ENCODE results near the gene CLDN24.

CLDN24 gene

GRCh38 chr4:183322326-183322725 lies at the start of gene CLDN24:
Gene CLDN24 (minus strand): TSS chr4:183322426. CDS start chr4:183322426, 0 bp downstream.
- TF ChIP-seq, protein P1, sequence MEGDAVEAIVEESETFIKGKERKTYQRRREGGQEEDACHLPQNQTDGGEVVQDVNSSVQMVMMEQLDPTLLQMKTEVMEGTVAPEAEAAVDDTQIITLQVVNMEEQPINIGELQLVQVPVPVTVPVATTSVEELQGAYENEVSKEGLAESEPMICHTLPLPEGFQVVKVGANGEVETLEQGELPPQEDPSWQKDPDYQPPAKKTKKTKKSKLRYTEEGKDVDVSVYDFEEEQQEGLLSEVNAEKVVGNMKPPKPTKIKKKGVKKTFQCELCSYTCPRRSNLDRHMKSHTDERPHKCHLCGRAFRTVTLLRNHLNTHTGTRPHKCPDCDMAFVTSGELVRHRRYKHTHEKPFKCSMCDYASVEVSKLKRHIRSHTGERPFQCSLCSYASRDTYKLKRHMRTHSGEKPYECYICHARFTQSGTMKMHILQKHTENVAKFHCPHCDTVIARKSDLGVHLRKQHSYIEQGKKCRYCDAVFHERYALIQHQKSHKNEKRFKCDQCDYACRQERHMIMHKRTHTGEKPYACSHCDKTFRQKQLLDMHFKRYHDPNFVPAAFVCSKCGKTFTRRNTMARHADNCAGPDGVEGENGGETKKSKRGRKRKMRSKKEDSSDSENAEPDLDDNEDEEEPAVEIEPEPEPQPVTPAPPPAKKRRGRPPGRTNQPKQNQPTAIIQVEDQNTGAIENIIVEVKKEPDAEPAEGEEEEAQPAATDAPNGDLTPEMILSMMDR (IDR thresholded peaks at IDR 0.05; ENCODE audit: insufficient read depth, missing control alignments), result no peak
- DNase-seq (ENCODE audit: insufficient read length, low spot score) (no peak), FAIRE-seq (no peak)

DNA sequence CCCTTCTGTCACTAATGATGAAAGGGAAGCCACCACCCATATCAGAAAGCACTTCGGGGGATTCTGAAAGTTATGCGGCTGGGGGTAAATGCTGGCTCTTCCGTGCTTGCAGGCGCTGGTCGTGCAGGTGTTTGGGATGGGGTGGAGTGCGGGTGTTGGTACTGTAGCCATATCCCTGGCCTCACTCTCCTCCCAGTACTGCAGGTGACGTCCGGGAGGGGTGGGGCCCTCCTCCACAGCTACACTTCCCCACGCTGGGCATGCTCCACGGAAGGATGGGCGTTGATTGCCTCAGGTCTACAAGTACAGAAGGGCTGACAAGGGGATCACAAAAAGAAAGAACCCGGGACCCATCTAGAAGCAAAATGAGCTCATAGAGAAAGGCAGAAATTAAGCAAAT lies 48.6 kb upstream of the CLDN24 start:
- DNase-seq (ENCODE audit: insufficient read length, low spot score), result no peak
- TF ChIP-seq, protein P1 (IDR thresholded peaks at IDR 0.05; ENCODE audit: insufficient read depth, missing control alignments), result no peak
- FAIRE-seq, result no peak

- DNase-seq (ENCODE audit: insufficient read length, low spot score) (no peak), FAIRE-seq (no peak)
- TF ChIP-seq, protein P1 (IDR thresholded peaks at IDR 0.05; ENCODE audit: insufficient read depth, missing control alignments), result no peak
Measured at GRCh38 chr4:183369073-183369472, 46.8 kb upstream of the CLDN24 start.

- DNase-seq (ENCODE audit: insufficient read length, low spot score), result no peak
- FAIRE-seq, result no peak
- TF ChIP-seq, protein P1 (IDR thresholded peaks at IDR 0.05; ENCODE audit: insufficient read depth, missing control alignments), result no peak
Measured at GRCh38 chr4:183366206-183366835, 44.1 kb upstream of the CLDN24 start.

- DNase-seq (ENCODE audit: insufficient read length, low spot score) (no peak), FAIRE-seq (no peak)
- TF ChIP-seq, protein P1 (IDR thresholded peaks at IDR 0.05; ENCODE audit: insufficient read depth, missing control alignments), result no peak
Measured at GRCh38 chr4:183364025-183364424, 41.8 kb upstream of the CLDN24 start.

GRCh38 chr4:183362916-183363542 lies 40.8 kb upstream of the CLDN24 start:
- FAIRE-seq (no peak), DNase-seq (ENCODE audit: insufficient read length, low spot score) (no peak)
- TF ChIP-seq, protein P1 (IDR thresholded peaks at IDR 0.05; ENCODE audit: insufficient read depth, missing control alignments), result no peak

DNA sequence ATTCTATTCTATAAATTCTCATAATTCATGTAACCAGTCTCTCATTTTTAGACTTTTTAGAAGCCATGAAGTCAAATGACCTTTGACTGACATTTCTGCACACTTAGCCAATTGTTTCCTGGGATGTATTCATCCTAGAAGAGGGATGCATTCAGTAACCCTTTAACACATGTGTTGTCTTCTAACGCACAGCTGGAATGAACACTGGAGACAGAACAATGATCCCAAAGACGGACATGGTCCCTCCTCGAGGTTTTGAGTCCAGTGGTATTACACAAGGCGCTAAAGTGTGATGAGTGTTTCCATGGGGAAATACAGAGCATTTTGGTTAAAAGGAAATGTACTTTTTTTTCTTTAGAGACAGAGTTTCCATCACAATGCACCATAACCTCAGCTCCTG lies 39.8 kb upstream of the CLDN24 start:
- FAIRE-seq, result no peak
- DNase-seq (ENCODE audit: insufficient read length, low spot score), result no peak
- TF ChIP-seq, protein P1 (IDR thresholded peaks at IDR 0.05; ENCODE audit: insufficient read depth, missing control alignments), result no peak

All from D721Med (cell line).